GM21717 (cell line): ENCODE measurements around the gene RNF207.
A peak's percentile ranks its signal among the peaks of the same experiment; 100 is the strongest.

Experiments
- ATAC-seq: cut with Tn5 transposase; IDR thresholded peaks from one replicate; pipeline ENCODE4 v1.9.1; 2021; ENCODE audit warnings: mild to moderate bottlenecking, moderate library complexity; ENCODE audit not compliant: unreplicated experiment

Gene RNF207

GRCh38 chr1:6224718-6225117, 18.8 kb downstream of the RNF207 start:
- ATAC-seq = no peak

- no peak for ATAC-seq
Observed at GRCh38 chr1:6225651-6226050, 19.7 kb downstream of the RNF207 start.

- ATAC-seq = no peak
Observed at GRCh38 chr1:6233376-6233775, 27.5 kb downstream of the RNF207 start.

- ATAC-seq = peak; percentile 1
Observed at GRCh38 chr1:6234502-6235295, 28.8 kb downstream of the RNF207 start.

- peak; percentile 15 for ATAC-seq
Observed at GRCh38 chr1:6235296-6235677, 29.4 kb downstream of the RNF207 start.

GRCh38 chr1:6237093-6237492, 31.2 kb downstream of the RNF207 start:
- ATAC-seq = no peak

- ATAC-seq = no peak
Observed at GRCh38 chr1:6239213-6239752, 33.4 kb downstream of the RNF207 start.

GRCh38 chr1:6239950-6240768, 34.2 kb downstream of the RNF207 start:
- ATAC-seq = no peak

- no peak for ATAC-seq
Observed at GRCh38 chr1:6241107-6241886, 35.4 kb downstream of the RNF207 start.

GRCh38 chr1:6241887-6242740, 36.2 kb downstream of the RNF207 start:
- ATAC-seq = no peak

GRCh38 chr1:6243053-6243834, 37.3 kb downstream of the RNF207 start:
- no peak for ATAC-seq

- no peak for ATAC-seq
Observed at GRCh38 chr1:6243993-6244392, 38.1 kb downstream of the RNF207 start, which contains the start of gene HES3. Gene HES3, plus strand, starts transcription at chr1:6244179. Its CDS starts 187 bp downstream, at chr1:6244366.

GRCh38 chr1:6244401-6245049, 38.6 kb downstream of the RNF207 start:
- no peak for ATAC-seq

GRCh38 chr1:6245086-6245868, 39.4 kb downstream of the RNF207 start:
- no peak for ATAC-seq

GRCh38 chr1:6245869-6246496, 40.1 kb downstream of the RNF207 start:
- ATAC-seq = no peak

GRCh38 chr1:6246497-6247467, 40.9 kb downstream of the RNF207 start:
- ATAC-seq = no peak
